GM12874 (cell line): ENCODE measurements around the gene IFNA5.

Source experiments
- CTCF ChIP-seq: IDR thresholded peaks from 2 replicates; pipeline ENCODE4 v1.5.1; 2011; ENCODE audit warnings: low read depth, mild to moderate bottlenecking, control low read depth, low read length, moderate library complexity; ENCODE audit not compliant: insufficient read depth

The IFNA5 gene

DNA sequence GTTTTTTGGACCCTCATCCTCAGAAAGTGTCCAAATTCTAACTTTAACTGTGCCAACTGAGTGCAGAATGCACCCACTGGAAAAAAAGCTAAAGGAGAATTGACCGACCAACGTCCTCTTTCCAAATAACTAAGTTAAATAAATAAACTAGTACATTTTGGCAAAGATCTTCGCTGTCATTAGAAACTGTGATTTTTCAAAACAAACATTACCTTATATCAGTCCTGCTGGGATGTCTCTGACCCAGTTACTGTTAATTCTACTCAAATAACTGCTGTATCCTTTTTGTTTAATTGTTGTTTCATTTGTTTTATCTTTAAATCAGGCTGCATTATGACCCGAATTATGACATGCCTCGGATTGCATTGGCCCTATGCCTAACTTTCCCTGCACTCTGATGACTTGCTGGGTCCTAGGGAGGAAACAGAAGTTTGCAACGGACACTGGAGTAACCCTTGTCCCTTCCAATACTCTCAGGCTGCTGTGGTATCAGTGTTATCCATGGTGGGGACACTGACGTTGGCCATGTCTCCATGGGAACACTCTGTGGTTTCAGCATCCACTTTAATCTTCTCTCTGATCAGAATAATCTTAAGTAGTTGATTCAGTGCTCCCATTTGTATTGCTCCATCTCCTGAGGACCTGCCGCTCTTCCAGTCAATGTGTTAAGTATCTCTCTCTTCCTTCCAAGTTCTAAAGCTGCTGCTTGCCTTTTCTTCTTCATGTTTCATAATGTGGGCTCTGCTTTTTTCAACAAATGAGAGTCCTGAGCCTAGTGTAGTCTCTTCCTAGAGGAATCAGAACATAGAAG lies 11.1 kb upstream of the IFNA5 start:
- TF ChIP-seq CTCF: no peak

GRCh38 chr9:21314152-21314551 lies 9.0 kb upstream of the IFNA5 start:
- no peak for TF ChIP-seq CTCF

DNA sequence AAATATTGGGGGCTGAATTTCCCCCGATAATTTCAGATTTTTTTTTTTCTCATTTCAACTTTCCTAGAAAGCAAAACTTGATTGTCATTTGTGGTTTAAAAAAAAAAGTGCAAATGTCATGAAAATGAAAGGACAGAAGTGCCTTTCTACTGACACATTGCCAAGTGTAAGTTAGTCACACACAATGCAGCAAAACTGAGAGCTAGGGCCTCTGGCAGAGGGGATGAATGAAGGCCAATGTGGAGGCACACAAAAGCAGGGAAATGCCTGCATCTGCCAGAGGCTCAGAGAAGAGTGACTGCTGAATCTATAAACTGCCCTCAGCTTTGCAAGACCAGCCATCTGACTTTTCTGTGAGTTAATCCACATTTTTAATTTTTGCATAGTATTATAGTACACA lies 6.8 kb upstream of the IFNA5 start:
- TF ChIP-seq CTCF: no peak

DNA sequence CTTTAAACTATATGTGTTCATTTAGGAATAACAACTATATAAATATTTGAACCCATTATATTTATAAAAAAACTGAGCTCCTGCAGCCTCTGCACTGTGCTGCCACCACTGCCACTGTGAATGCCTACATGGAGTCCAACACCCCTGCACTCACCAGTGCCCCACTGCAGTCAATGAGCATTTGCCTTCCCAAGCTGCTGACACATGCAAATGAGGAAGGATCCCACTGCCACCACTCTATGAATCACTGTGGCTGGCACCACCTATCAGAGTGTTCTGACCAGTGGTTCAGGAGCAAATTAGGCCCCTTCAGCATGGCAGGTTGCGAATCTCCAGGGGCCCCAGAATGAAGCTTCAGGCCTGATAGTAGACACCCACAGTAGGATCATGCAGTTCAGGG lies 9.1 kb downstream of the IFNA5 start:
- no peak for TF ChIP-seq CTCF

GRCh38 chr9:21294904-21295538 lies 10.1 kb downstream of the IFNA5 start:
- TF ChIP-seq CTCF: no peak

DNA sequence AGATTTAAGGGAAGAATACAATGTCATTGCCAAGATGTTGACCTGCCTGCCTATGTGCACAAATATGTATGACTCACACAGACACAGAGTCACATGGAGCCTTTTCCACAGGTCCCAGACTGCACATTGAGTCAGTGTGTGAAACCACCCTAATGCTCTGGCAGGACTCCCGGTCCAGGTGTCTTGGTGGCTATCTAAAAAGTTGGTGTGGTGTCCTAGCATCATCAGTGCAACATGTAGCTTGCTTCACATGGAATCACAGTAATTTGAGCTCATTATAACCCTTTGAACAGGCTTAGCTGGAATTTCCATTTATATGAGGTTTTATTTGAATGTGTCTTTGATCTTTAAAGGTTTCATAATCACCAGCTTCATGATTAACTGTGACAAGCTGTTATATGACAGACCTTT lies 10.7 kb downstream of the IFNA5 start:
- TF ChIP-seq CTCF: no peak

DNA sequence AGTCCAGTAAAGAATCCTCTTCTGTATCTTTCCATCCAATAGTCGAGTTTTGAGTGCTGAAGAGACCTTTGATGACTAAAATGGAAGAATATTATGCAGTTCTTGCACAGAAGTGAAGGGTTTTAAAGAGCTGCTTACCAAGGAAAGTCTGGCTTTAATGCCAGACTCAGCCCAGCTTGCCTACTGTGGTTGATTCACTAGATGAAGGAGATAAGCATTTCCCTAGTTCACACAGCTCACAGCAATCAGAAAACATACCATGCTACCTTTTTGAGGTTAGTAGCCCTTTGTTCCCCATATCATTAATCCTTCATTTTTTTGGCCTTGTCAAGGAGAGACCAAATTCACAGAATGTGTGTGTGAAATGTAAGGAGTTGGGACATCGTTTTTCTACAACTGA lies 15.3 kb downstream of the IFNA5 start:
- no peak for TF ChIP-seq CTCF
